Spinal cord (tissue), 10 donors: Measurements from ENCODE around the gene SYT17. TPM values are rescaled to one million over a fixed set of nuclear protein-coding genes. Genes with fewer than 3 reads are reported as not detected.

ENCODE experiments used
- DNase-seq, 6 donors: peaks; one replicate each; pipeline versions ENCODE4 v3.0.0 to v3.0.0-alpha.2; 2013 to 2015; ENCODE audit warnings: low spot score in 6 of 6, low read depth in 4 of 6
- H3K27ac ChIP-seq: one replicate; pipeline ENCODE4 v1.5.1; 2013; ENCODE audit warnings: low read depth, low read length, control low read depth
- H3K27me3 ChIP-seq: one replicate; pipeline ENCODE4 v1.6.1; 2013; ENCODE audit warnings: low read length; ENCODE audit not compliant: control insufficient read depth, insufficient read depth
- H3K36me3 ChIP-seq: one replicate; pipeline ENCODE4 v1.6.1; 2013; ENCODE audit warnings: low read length; ENCODE audit not compliant: control insufficient read depth, insufficient read depth
- H3K4me1 ChIP-seq: one replicate; pipeline ENCODE4 v1.6.1; 2013; ENCODE audit warnings: low read length; ENCODE audit not compliant: control insufficient read depth, insufficient read depth
- H3K4me3 ChIP-seq: one replicate; pipeline ENCODE4 v1.5.1; 2013; ENCODE audit warnings: low read depth, low read length, control low read depth
- H3K9me3 ChIP-seq: one replicate; pipeline ENCODE4 v1.6.1; 2013; ENCODE audit warnings: low read length; ENCODE audit not compliant: control insufficient read depth, insufficient read depth
- WGBS: methylation state at CpG from one replicate; pipeline ENCODE4 v1.1.5; 2013; ENCODE audit warnings: missing lambda C conversion rate; ENCODE audit not compliant: insufficient coverage; 5-methylcytosine and 5-hydroxymethylcytosine counted together
- polyA plus RNA-seq, 2 donors: library from polyadenylated mRNA; unstranded; fragments of 120-200 nt; gene quantifications; one replicate each; pipeline ENCODE4 v1.2.1, GENCODE V29; 2013; ENCODE audit not compliant: insufficient read length in 2 of 2
- total RNA-seq, 2 donors: library from RNA; depleted of rRNA in 1 of 2; stranded (reverse); fragments of 120-200 nt in 1 of 2; fragments of >200 nt in 1 of 2; gene quantifications; one replicate each; pipeline versions ENCODE4 v1.2.3 to v1.2.4, GENCODE V29; 2013 to 2014
- donor health status: healthy.

Gene SYT17
- total and polyA plus RNA-seq, 4 donors = 11.3 to 46.1 (median 24.3) TPM

DNA sequence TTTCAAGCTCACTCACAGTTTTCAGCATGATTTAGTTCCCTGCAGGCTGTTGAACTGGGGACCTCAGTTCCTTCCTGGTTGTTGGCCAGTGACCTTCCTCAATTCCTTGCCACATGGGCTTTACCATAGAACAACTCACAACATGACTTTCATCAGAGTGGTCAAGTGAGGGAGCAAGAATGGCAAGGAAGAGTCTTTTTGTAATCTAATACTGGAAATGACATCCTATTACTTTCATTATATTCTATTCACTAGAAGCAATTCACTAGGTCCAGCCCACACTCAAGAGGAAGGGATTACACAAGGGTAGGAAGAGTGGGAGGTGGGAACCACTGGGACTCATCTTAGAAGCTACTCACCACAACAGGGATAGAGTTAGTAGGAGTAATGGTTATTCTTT, 57.6 kb downstream of the SYT17 start:
- H3K9me3 ChIP-seq = no peaks in the 10 kb centered on the region
- DNase-seq = no peak
- H3K4me1 ChIP-seq = no peaks in the 10 kb centered on the region
- H3K27me3 ChIP-seq = no peaks in the 10 kb centered on the region
- no peak overlapping the region for H3K27ac ChIP-seq
- H3K4me3 ChIP-seq = no peak overlapping the region
- peaks cover 5% of the 10 kb centered on the region for H3K36me3 ChIP-seq

DNA sequence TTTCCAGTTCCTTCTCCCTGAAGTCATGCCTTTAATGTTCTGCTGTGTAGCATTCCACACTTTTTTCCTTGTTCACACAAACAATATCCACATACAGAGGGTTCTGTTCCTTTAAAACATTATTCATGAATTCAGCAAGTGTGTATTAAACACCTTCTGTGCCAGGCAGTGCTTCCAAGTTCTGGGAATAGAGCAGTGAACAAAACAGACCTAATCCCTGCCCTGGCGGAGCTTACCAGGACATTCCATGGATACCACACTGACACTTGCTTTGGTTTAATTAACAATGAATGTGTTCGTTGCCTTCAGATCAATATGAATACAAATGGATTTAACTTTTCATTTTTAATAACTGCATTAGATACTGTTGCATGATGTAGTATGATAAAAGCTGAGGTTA, 59.6 kb downstream of the SYT17 start:
- Histone ChIP-seq H3K4me3 (no peak overlapping the region), H3K4me1 (peaks cover 4% of the 10 kb centered on the region), H3K27me3 (no peaks in the 10 kb centered on the region), H3K27ac (no peak overlapping the region), H3K9me3 (no peaks in the 10 kb centered on the region), H3K36me3 (peaks cover 9% of the 10 kb centered on the region)
- WGBS = no CpG with 5 or more reads among the region's 2 CpGs
- peak in 1 of 6 donors; percentile 81 for DNase-seq

DNA sequence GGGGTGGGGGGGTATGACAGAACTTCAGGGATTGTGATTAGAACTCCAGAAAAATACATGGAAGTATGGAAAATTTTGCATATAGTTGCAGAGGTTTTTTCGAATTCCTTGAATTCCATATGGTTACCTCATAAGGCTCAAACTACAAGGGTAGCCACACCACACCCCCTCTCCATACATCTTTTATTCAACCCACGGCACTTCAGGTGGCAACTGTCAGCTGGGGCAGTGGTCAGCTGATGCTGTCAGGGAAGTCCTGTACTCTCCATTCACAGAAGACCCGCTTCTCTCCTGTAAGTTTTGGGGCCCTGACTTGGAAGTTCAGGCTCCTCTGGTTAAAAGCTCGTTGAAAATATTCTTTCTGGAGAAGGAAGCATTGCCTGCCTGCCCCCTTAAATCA, 60.0 kb downstream of the SYT17 start:
- H3K4me3 ChIP-seq = no peak overlapping the region
- H3K36me3 ChIP-seq = peaks cover 9% of the 10 kb centered on the region
- peaks cover 4% of the 10 kb centered on the region for H3K4me1 ChIP-seq
- H3K27ac ChIP-seq = no peak overlapping the region
- no peak for DNase-seq
- no peaks in the 10 kb centered on the region for H3K9me3 ChIP-seq
- no peaks in the 10 kb centered on the region for H3K27me3 ChIP-seq
- 92% methylated on average over 2 of the region's 4 CpGs for WGBS

DNA sequence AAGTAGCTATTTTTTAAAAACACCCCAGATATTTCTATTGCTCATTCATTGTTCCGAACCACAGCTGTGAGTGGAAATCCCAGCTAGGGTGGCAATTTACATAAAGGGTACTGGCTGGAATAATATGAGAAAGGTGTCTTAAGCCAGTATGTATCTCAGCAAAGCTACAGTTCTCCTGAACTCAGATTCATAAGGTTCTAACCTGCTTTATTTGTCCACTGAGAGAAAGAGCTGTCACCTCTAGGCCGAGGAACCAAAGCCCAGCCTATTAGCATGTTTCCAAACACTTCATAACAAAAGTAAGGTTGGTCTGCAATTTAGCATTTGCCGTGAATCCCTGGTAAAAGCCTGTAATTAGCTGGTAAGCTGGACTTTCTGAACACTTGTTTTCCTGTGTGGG, 60.5 kb downstream of the SYT17 start:
- no peak for DNase-seq
- H3K36me3 ChIP-seq = peaks cover 9% of the 10 kb centered on the region
- H3K4me3 ChIP-seq = no peak overlapping the region
- H3K27me3 ChIP-seq = no peaks in the 10 kb centered on the region
- no peak overlapping the region for H3K27ac ChIP-seq
- 80% methylated on average over 1 of the region's 3 CpGs for WGBS
- peaks cover 4% of the 10 kb centered on the region for H3K4me1 ChIP-seq
- H3K9me3 ChIP-seq = no peaks in the 10 kb centered on the region

DNA sequence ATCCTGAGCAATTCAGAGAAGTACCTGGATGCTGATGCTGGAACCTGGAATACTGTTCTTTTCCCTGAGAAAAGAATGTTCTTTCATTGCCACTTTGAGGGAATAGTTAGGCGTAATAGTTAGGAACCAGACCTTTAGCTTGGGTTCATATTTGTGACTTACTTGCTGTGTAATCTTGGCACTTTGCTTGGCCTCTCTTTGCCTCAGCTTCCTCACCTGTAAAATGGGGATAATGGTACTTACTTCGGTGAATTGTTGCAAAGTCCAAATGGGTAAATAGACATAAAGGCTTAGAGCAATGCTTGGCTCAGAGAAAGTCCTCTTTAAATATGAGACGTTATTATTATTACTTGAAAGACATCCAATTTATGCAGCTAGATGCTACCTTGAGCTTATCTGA, 62.5 kb downstream of the SYT17 start:
- Histone ChIP-seq H3K9me3 (peaks cover 4% of the 10 kb centered on the region), H3K4me1 (peaks cover 4% of the 10 kb centered on the region), H3K36me3 (peaks cover 9% of the 10 kb centered on the region), H3K27me3 (no peaks in the 10 kb centered on the region), H3K27ac (no peak overlapping the region), H3K4me3 (no peak overlapping the region)
- DNase-seq = no peak
- 60% methylated on average over 1 of the region's 3 CpGs for WGBS

DNA sequence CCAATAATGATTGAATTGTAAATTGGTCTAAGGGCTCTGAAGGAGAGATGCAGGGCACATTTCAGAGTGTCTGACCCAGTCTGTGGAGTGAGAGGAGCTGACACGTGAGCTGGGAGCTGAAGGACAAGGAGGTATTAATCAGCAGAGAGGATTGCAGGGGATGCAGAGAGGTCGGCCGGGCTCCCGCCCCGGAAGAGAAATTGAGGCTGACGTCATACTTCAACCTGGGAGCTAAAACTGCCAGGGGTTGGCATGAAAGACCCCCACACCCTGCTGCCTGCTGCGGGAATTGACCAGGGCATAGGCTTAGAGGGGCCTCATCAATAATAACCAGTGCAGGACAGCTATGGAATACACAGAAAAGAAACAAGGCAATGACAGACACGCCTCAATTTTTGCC, 63.8 kb downstream of the SYT17 start:
- no peaks in the 10 kb centered on the region for H3K27me3 ChIP-seq
- peaks cover 4% of the 10 kb centered on the region for H3K4me1 ChIP-seq
- WGBS = 67% methylated on average over 8 of the region's 8 CpGs
- H3K4me3 ChIP-seq = no peak overlapping the region
- H3K9me3 ChIP-seq = peaks cover 4% of the 10 kb centered on the region
- DNase-seq = no peak
- H3K36me3 ChIP-seq = peaks cover 9% of the 10 kb centered on the region
- no peak overlapping the region for H3K27ac ChIP-seq

DNA sequence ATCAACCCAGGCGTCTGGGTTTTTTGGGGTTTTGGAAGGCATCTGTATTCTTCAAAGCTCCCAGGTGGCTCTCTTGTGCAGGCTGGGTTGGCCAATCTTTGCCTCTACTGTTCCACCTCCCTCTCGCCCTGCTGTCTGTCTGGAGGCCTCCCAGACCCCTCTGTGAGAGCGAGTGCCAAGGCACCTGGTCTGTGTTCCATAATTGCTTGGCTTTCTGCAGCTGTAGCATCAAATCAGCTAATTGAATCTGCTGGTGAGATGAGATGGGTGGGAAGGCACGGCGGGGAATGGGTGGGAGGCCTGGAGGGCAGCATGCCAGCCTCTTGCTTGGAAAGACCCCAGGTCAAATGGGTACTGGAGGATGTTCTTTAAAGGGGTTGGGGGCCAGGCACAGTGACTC, 64.9 kb downstream of the SYT17 start:
- WGBS = 67% methylated on average over 4 of the region's 5 CpGs
- Histone ChIP-seq H3K27me3 (no peaks in the 10 kb centered on the region), H3K9me3 (peaks cover 4% of the 10 kb centered on the region), H3K4me1 (peaks cover 12% of the 10 kb centered on the region), H3K27ac (no peak overlapping the region), H3K4me3 (no peak overlapping the region), H3K36me3 (peaks cover 4% of the 10 kb centered on the region)
- DNase-seq = peak in 2 of 6 donors; percentile 73 to 75

DNA sequence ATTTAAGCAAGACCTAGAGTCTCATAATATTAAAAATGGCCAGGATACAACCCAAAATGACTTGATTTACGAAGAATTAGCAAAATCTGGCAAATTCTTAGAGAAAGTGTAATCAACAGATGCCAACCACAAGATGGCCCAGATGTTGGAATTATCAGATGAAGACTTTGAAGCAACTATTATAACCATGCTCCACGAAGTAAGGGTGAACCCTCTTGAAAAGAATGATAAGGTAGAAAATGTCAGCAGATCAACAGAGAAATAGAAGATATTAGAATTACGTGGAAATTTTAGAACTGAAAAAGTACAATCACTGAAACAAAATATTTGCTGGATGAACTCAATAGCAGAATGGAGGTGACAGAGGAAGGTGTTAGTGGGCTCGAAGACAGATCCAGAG, 67.4 kb downstream of the SYT17 start:
- 94% methylated on average over 2 of the region's 4 CpGs for WGBS
- no peak for DNase-seq

DNA sequence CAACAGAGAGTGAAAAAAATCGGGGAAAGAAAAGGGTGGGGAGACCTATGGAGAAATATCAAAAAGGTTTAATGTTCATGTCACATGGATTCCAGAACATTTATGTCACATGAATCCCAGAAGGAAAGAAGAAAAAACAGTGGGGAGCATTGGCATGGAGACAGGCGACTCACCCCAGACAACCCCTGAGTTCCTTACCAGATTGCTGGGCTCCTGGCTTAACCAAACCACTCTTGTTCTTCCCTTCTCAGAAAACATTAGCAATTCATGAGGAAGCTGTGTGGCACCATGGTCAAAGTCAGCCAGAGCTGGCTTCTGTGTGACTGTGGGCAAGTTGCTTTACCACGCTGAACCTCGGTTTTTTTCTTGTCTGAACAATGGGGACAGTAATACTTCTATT, 67.8 kb downstream of the SYT17 start:
- H3K4me1 ChIP-seq = peaks cover 22% of the 10 kb centered on the region
- DNase-seq = no peak
- H3K4me3 ChIP-seq = no peak overlapping the region
- H3K36me3 ChIP-seq = peaks cover 15% of the 10 kb centered on the region
- H3K9me3 ChIP-seq = peaks cover 4% of the 10 kb centered on the region
- WGBS = no CpG with 5 or more reads among the region's 4 CpGs
- no peak overlapping the region for H3K27ac ChIP-seq
- H3K27me3 ChIP-seq = no peaks in the 10 kb centered on the region

More for the DNA sequence above, 67.4 kb downstream of the SYT17 start:
- H3K4me1 ChIP-seq = peaks cover 22% of the 10 kb centered on the region
- no peak overlapping the region for H3K4me3 ChIP-seq
- H3K9me3 ChIP-seq = peaks cover 4% of the 10 kb centered on the region
- no peaks in the 10 kb centered on the region for H3K27me3 ChIP-seq
- H3K27ac ChIP-seq = no peak overlapping the region
- H3K36me3 ChIP-seq = peaks cover 12% of the 10 kb centered on the region

DNA sequence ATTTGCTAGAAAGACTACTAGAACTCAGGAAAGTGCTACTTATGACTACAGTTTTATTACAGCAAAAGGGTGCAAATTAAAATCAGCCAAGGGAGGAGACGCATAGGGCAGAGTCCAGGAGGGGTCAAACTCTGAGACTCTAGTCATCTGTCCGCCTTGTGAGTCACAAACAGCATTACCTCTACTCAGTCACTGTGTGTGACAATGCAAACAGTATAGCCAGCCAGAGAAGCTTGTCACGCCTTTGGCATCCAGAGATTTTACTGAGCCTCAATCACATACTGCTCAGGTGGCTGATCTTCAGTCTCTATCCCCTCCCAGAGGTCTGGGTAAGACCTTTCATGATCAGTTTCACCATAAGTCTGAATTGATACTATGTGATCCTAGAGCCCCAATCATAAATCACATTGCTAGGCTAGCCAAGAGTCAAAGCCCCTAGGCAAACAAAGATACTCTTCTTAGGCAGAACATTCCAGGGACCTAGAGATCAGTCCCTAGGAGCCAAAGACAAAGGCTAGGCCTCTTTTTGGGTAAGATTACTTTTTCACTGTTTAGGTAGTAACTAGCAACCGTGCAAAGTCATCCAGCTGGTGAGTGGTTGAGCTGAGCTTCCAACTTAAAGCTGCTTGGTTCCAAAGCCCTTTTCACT, 68.6 kb downstream of the SYT17 start:
- peak in 3 of 6 donors; percentile 36 to 50 (median 43) for DNase-seq
- Histone ChIP-seq H3K36me3 (peaks cover 20% of the 10 kb centered on the region), H3K4me1 (peaks cover 22% of the 10 kb centered on the region), H3K27ac (no peak overlapping the region), H3K4me3 (no peak overlapping the region), H3K27me3 (no peaks in the 10 kb centered on the region), H3K9me3 (peaks cover 4% of the 10 kb centered on the region)
- 75% methylated on average over 2 of the region's 4 CpGs for WGBS
